Body of pancreas (tissue), 4 donors: ENCODE results near the gene CRB3. TPM values are rescaled to one million over a fixed set of nuclear protein-coding genes. Genes with fewer than 3 reads are reported as not detected.
A peak's percentile ranks its signal among the peaks of the same experiment; 100 is the strongest.
"Not testable (repeated sequence)": the region's sequence is repeated elsewhere in the genome, so short reads cannot be mapped to it uniquely, and the experiment has no call there.

Experiments used
- ATAC-seq: fragments of 150-250 bp; one replicate; pipeline ENCODE4 v1.9.1; 2016
- DNase-seq, 4 donors: peaks; one replicate each; pipeline ENCODE4 v3.0.0-alpha.2; 2019
- H3K27ac ChIP-seq, 4 donors: fragments of 200-600 bp; sonication (generic); 1 replicate in 3 of 4; 2 replicates in 1 of 4; pipeline versions ENCODE4 v1.5.1 to v1.6.1; 2016 to 2019; ENCODE audit warnings: mild to moderate bottlenecking in 1 of 4, mixed read lengths in 1 of 4, moderate library complexity in 1 of 4
- H3K27me3 ChIP-seq, 2 donors: fragments of 200-600 bp; sonication (generic); one replicate each; pipeline ENCODE4 v1.6.0; 2016; ENCODE audit warnings: mild to moderate bottlenecking in 1 of 2
- H3K36me3 ChIP-seq, 2 donors: fragments of 200-600 bp; sonication (generic); replicated peaks in 1 of 2; 2 replicates each; pipeline ENCODE4 v1.5.1; 2016; ENCODE audit warnings: low read depth in 2 of 2; ENCODE audit not compliant: insufficient read depth in 1 of 2
- H3K4me1 ChIP-seq: fragments of 200-600 bp; sonication (generic); one replicate; pipeline ENCODE4 v1.6.0; 2016
- H3K4me3 ChIP-seq, 2 donors: fragments of 200-600 bp; sonication (generic); 1 replicate in 1 of 2; 2 replicates in 1 of 2; pipeline ENCODE4 v1.5.1; 2016 to 2019
- H3K9me3 ChIP-seq, 3 donors: fragments of 200-600 bp; sonication (generic); 1 replicate in 2 of 3; 2 replicates in 1 of 3; pipeline ENCODE4 v1.5.1; 2016
- CTCF ChIP-seq, 7 experiments: fragments of 450-650 bp in 4 of 7; fragments of 200-600 bp in 3 of 7; sonication (generic) in 3 of 7; IDR thresholded peaks; one replicate each; pipeline ENCODE4 v1.5.1; 2016 to 2019; ENCODE audit warnings: antibody characterized with exemption in 7 of 7
- POLR2A ChIP-seq, 3 donors: fragments of 450-650 bp; IDR thresholded peaks; one replicate each; pipeline ENCODE4 v1.6.1; 2016; ENCODE audit warnings: antibody characterized with exemption in 3 of 3, mild to moderate bottlenecking in 2 of 3
- WGBS, 2 donors: methylation state at CpG; one replicate each; pipeline ENCODE4 v1.1.5; 2017; 5-methylcytosine and 5-hydroxymethylcytosine counted together
- intact Hi-C: fragments of 100-400 bp; cut with DNase I; formaldehyde crosslinking; loops from one replicate; pipeline ENCODE4 v1.15.1; 2023
- total RNA-seq, 2 donors: library from RNA; depleted of rRNA; stranded (reverse); fragments of >200 nt; gene quantifications; one replicate each; pipeline ENCODE4 v1.1.0, GENCODE V29; 2016

CRB3 gene
- total RNA-seq, 2 donors from 2014 or later, result 35.8 to 37.6 TPM

GRCh38 chr19:6499052-6499790 lies 35.1 kb downstream of the CRB3 start:
- WGBS, 2 donors, result 79 to 83% methylated on average over 17 of the region's 17 CpGs
- H3K27ac ChIP-seq, result no peak overlapping the region
- no peak for ATAC-seq
- H3K4me1 ChIP-seq, result peaks cover 16% of the 10 kb centered on the region
- no peaks in the 10 kb centered on the region for H3K27me3 ChIP-seq
- no peak for DNase-seq
- TF ChIP-seq CTCF (IDR thresholded peaks at IDR 0.05) (no peak), POLR2A (IDR thresholded peaks at IDR 0.05) (no peak)
- H3K36me3 ChIP-seq, result no peaks in the 10 kb centered on the region
- intact Hi-C loops, result no loop called here
- H3K9me3 ChIP-seq, result no peaks in the 10 kb centered on the region
- H3K4me3 ChIP-seq, result no peak overlapping the region

- no peaks in the 10 kb centered on the region for H3K36me3 ChIP-seq
- DNase-seq, result no peak
- no peaks in the 10 kb centered on the region for H3K27me3 ChIP-seq
- H3K4me1 ChIP-seq, result peaks cover 16% of the 10 kb centered on the region
- WGBS, 2 donors, result 69 to 72% methylated on average over 7 to 24 of the region's 24 CpGs
- H3K9me3 ChIP-seq, result no peaks in the 10 kb centered on the region
- intact Hi-C loops, result no loop called here
- H3K4me3 ChIP-seq, result no peak overlapping the region
- no peak for TF ChIP-seq POLR2A (IDR thresholded peaks at IDR 0.05)
- no peak overlapping the region for H3K27ac ChIP-seq
- no peak for ATAC-seq
Measured at GRCh38 chr19:6500837-6501739, 37.0 kb downstream of the CRB3 start.

- Histone ChIP-seq H3K4me3 (peak within 1 kb of the TSS; percentile 26 to 34), H3K27ac (no peak within 1 kb of the TSS)
- WGBS, 2 donors, result 0 to 2% methylated on average over 3 to 55 of the region's 71 CpGs
Measured at GRCh38 chr19:6501740-6502648, 37.9 kb downstream of the CRB3 start, which contains the start of gene TUBB4A. TUBB4A (minus strand) TSS chr19:6502309; CDS start chr19:6502212, 97 bp downstream.

GRCh38 chr19:6503407-6504201 lies 39.5 kb downstream of the CRB3 start:
- ATAC-seq, result no peak
- peaks cover 22% of the 10 kb centered on the region for H3K4me1 ChIP-seq
- intact Hi-C loops, result no loop called here
- no peaks in the 10 kb centered on the region for H3K36me3 ChIP-seq
- H3K27me3 ChIP-seq, result no peaks in the 10 kb centered on the region
- DNase-seq, result no peak
- WGBS, 2 donors, result 69 to 70% methylated on average over 9 of the region's 9 CpGs
- no peaks in the 10 kb centered on the region for H3K9me3 ChIP-seq
- TF ChIP-seq CTCF (IDR thresholded peaks at IDR 0.05) (no peak), POLR2A (IDR thresholded peaks at IDR 0.05) (no peak)
- H3K27ac ChIP-seq, result no peak overlapping the region
- H3K4me3 ChIP-seq, result no peak overlapping the region

More at GRCh38 chr19:6501740-6502648, 37.9 kb downstream of the CRB3 start, which contains the start of gene TUBB4A:
- ATAC-seq, result peak; percentile 55
- H3K27me3 ChIP-seq, result no peaks in the 10 kb centered on the region
- no peaks in the 10 kb centered on the region for H3K36me3 ChIP-seq
- H3K9me3 ChIP-seq, result no peaks in the 10 kb centered on the region
- intact Hi-C loops, result no loop called here
- no peak for TF ChIP-seq POLR2A (IDR thresholded peaks at IDR 0.05)
- peak in 2 of 7 experiments; percentile 16 to 29 for TF ChIP-seq CTCF (IDR thresholded peaks at IDR 0.05)
- peaks cover 16% of the 10 kb centered on the region for H3K4me1 ChIP-seq
- DNase-seq, result peak in 2 of 4 donors; percentile 31 to 46

- H3K9me3 ChIP-seq, ATAC-seq: not testable (repeated sequence)
Measured at GRCh38 chr19:6508028-6508771, 44.1 kb downstream of the CRB3 start.

More at GRCh38 chr19:6508028-6508771, 44.1 kb downstream of the CRB3 start:
- H3K4me1 ChIP-seq, result peaks cover 22% of the 10 kb centered on the region
- peak overlapping the region in 3 of 4 donors; percentile 82 to 90 (median 87) for H3K27ac ChIP-seq
- H3K4me3 ChIP-seq, H3K36me3 ChIP-seq, intact Hi-C loops, H3K27me3 ChIP-seq: not testable (repeated sequence)
- 81 to 84% methylated on average over 6 to 9 of the region's 9 CpGs for WGBS, 2 donors
- peak in 1 of 4 donors; percentile 28 for DNase-seq
